NOMO-1 treated with DMSO at 0.1 percent for 48 hours (cell line): ENCODE results near the gene PTPRN.
A peak's percentile ranks its signal among the peaks of the same experiment; 100 is the strongest.
"Not testable (repeated sequence)": the region's sequence is repeated elsewhere in the genome, so short reads cannot be mapped to it uniquely, and the experiment has no call there.

ENCODE experiments used
- DNase-seq: peaks from one replicate; lab custom pipeline; 2025; ENCODE audit not compliant: unreplicated experiment; lab: John Stamatoyannopoulos, UW

Gene PTPRN

GRCh38 chr2:219309278-219309677, at the start of gene PTPRN:
Gene PTPRN, minus strand, starts transcription at chr2:219309401. Its CDS starts 69 bp downstream, at chr2:219309332.
- DNase-seq = no peak

GRCh38 chr2:219358170-219359075, 49.2 kb upstream of the PTPRN start:
- peak; percentile 30 for DNase-seq

GRCh38 chr2:219356834-219357233, 47.6 kb upstream of the PTPRN start:
- peak; percentile 93 for DNase-seq

DNA sequence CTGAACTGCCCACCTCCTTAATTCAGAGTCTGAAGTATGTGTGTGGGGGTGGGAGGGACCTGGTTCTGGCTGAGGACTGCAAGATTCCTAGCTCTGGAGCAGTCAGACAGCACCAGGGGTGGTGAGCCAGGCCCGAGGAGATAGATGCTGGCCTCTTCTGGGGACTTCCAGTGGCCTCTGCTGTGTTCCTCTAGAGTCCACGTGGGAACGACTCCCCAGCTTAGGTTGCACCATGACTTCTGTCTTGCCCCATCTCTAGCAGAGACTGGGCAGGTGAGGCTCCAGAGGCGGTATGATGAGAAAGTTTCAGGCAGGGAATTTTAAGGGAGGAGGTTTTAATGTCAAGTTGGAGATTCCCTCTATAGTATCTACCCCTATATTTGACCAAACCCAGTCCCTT, 45.4 kb upstream of the PTPRN start:
- DNase-seq = no peak

DNA sequence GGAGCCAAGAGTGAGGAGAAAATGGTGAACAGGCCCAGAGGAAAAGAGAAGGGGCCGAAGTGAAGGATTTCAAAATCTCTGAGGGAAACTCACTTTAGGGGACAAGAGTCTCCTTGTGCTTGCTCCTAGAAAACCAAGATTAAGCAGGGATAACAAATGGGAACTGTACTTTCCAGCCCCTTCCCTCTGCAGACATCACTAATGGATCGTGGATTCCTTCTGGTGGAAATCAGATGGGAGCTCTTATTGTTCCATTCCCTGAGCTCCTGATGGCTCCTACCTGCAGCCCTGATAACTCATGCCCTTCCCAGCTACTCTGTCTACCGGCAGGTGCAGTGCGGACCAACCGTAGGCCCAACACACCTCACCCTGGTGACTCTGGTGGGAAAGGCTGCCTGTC, 43.9 kb upstream of the PTPRN start:
- DNase-seq = no peak

- DNase-seq = peak; percentile 62
Measured at GRCh38 chr2:219352448-219353023, 43.3 kb upstream of the PTPRN start.

DNA sequence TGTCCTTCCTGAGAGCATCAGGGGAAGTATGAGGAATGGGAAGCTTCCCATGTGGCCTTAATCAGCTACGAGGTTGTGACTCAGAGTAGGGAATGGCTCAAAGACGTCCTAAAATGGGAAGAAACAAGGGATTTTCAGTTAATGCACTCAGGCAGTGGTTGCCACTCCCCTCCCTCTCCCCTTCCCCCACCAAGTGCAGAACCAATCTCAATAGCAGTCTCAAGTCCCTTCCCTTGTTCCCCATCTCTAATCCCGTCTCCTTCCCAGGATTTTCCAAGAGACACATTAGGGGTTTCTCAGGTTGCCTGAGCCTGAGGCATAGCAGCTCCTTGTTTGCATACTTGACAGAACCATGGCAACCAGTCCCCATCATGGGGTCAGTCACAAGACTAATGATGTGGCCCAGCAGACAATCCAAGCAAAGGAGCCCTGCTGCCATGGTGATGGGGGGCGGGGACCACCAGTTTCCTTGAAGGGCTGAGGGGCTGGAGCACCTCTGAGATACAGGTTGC, 41.6 kb upstream of the PTPRN start:
- DNase-seq = no peak

DNA sequence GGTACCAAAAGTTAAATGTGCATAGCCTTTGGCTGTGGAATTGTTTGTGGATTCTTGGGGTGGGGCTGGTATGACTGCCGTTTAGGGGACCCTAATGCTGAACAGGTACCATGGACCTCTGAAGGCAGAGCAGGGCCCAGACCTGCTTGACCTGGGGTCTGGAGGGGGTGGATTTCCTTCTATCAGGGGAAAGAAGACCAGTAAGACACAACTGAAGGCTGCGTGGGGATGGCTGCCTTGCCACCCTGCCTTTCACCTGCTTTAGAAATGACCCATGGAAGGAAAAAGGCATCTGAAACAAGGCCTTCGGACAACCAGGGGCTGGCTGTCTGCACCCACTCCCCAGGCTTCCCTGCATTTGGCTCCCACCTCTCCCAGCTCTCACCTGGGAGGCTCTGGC, 41.0 kb upstream of the PTPRN start:
- DNase-seq = no peak

GRCh38 chr2:219344751-219345430, 35.7 kb upstream of the PTPRN start:
- DNase-seq = peak; percentile 17

DNA sequence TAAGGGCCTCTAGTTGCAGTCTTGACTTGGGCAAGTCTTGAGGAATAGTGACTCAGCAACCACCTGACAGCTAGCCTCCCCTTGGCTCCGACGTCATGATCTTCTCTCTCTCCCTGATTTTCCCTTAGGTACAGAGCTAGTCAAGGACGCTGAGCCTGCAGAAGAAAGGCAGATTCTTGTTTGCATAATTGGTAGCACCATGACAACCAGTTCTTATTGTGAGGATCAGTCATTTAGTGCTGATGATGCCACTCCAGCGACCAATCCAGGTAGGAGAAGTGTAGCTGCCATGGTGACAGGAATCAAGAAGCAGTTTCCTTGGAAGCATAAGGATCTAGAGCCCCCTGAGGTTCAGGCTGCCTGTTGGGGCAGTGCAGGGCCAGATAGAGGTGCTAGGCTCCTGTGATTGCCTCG, 26.2 kb upstream of the PTPRN start:
- DNase-seq = no peak

GRCh38 chr2:219334076-219334475, 24.9 kb upstream of the PTPRN start:
- no peak for DNase-seq

GRCh38 chr2:219332542-219332941, 23.3 kb upstream of the PTPRN start, which contains the start of gene RESP18:
Gene RESP18, minus strand, starts transcription at chr2:219332744.
- DNase-seq = no peak

DNA sequence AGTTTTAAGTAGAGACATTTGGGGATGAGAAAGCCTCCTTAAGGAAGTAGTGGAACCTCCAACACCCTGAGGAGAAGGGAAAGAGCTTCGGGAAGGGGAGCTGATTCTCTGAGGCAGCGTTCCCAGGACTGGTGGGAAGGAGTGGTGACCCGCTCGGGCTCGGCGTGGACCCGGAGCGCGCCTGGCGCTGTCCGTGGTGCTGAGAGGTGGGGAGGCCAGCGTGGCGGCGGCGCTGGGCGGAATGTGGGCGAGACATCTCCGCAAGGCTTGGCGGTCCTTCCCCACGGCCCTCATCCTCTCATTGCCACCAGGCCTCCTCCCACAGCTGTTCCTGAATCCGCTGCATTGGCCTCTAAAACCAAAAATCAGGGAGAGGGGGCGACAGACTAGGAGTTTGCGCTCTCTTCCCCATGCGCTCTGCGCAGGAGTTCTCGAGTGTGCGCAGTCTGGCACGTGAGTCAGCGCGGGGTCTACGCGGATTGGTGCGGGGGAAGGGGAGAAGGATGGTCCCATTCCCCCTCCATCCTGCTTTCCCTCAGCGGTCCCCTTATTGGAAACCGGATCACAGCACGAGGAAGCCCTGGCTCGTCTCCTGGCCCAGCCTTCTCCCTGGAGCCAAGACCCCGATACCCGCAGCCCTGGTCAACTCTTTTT, 22.5 kb upstream of the PTPRN start:
- DNase-seq = no peak

DNA sequence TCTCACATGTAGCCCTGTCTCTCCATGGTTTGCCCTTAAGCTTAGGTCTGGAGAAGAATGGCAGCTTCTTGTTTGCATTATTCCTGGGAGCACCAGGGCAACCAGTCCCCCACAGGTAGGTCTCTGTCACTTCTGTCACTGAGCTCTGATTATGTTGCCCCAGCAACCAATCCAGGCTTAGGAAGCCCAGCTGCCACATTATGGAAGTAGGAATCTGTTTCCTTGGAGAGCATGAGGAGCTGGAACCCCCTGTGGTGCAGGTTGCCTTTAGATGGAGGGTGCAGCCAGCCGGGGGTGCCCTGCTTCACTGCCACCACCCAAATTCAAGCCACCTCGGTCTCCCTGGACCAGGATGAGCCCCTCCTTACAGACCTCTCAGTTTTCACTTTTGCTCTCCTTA, 18.5 kb upstream of the PTPRN start:
- no peak for DNase-seq

DNA sequence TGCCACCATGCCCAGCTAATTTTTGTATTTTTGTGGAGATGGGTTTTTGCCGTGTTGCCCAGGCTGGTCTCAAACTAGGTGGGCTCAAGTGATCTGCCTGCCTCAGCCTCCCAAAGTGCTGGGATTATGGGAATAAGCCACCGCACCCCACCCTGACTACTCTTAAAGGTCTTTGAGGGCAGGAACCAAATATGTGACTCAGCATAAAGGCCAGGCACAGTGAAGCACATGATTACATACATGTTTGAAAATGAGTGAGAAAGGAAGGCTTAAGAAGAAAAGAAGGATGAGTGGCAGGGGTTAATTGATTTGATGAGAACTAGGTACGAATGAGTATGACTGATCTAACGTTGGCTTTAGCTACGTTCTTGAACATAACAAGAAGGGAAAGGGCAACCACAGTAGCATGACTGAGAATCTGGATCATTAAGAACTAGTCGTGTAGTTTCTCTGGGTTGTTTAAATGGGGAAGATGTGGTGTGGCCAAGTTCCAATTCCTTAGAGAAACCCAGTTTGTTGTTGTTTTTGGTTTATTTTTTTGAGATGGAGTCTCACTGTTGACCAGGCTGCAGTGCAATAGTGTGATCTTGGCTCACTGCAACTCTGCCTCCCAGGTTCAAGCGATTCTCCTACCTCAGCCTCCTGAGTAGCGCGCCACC, 16.6 kb upstream of the PTPRN start:
- DNase-seq = no peak

DNA sequence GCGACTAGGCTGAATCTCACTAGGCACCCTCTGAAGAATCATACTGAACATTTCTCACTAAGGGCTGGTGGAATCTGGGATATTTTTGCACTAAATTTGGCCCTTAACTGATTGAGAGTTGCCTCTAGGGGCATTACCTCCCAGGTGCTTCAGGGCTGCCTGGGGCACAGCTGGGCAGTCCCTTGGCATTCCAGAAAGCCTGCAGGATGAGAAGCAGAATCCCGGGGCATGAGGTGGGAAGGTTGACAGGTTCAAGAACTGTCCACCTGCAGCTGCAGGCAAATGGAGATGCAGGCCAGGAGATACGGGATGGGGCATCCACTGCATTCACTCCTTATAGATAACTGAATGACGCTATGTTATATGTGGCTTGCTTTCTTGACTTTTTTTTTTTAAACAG, 15.9 kb upstream of the PTPRN start:
- DNase-seq = no peak

- DNase-seq = no peak
Measured at GRCh38 chr2:219323434-219323833, 14.2 kb upstream of the PTPRN start.

DNA sequence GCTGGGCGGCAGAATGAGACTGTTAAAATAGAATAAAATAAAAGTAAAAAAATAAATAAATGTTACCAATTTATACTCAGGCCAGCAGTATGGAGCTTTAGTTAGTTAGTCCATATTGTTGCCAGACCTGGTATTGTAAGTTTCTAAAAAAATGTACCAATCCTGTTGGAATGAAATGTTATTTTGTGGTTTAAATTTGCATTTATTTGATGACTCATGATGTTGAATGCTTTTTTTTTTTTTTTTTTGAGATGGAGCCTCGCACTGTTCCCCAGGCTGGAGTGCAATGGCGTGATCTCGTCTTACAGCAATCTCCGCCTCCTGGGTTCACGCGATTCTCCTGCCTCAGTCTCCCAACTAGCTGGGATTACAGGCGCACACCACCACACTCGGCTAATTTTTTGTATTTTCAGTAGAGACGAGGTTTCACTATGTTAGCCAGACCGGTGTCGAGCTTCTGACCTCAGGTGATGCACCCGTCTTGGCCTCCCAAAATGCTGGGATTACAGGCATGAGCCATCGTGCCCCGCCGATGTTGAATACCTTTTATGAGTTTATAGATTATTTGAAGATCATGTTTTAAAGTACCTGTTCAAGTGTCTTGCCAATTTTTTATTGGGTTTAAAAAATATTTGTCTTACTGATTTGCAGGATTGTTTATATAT, 5.7 kb upstream of the PTPRN start:
- no peak for DNase-seq

GRCh38 chr2:219312683-219313263, 3.6 kb upstream of the PTPRN start:
- not testable (repeated sequence) for DNase-seq
